Measurements from ENCODE around the gene EXOSC7.

GRCh38 chr3:45029661-45030060 is 53.6 kb downstream of the EXOSC7 start:
- no peak for TF ChIP-seq EZH2 (IDR thresholded peaks at IDR 0.05; ENCODE audit: insufficient read depth, poor library complexity, severe bottlenecking)
- no peak for TF ChIP-seq EZH2phosphoT487 (IDR thresholded peaks at IDR 0.05; ENCODE audit: insufficient read depth, low read depth)

All from GM23248 (cell line).